ENCODE data around the gene TAF4B.
"Not testable (repeated sequence)": the region's sequence is repeated elsewhere in the genome, so short reads cannot be mapped to it uniquely, and the experiment has no call there.

Gene TAF4B

GRCh38 chr18:26432651-26433424 is 206.6 kb downstream of the TAF4B start:
- DNase-seq = no peak

GRCh38 chr18:26434887-26435286 is 208.6 kb downstream of the TAF4B start:
- no peak for DNase-seq

GRCh38 chr18:26435415-26436095 is 209.3 kb downstream of the TAF4B start:
- no peak for DNase-seq

- no peak for DNase-seq
These were observed 210.2 kb downstream of the TAF4B start for GRCh38 chr18:26436176-26437051.

- DNase-seq = not testable (repeated sequence)
These were observed 211.4 kb downstream of the TAF4B start for GRCh38 chr18:26437634-26438033.

- DNase-seq = no peak
These were observed 212.7 kb downstream of the TAF4B start for GRCh38 chr18:26438980-26439379.

GRCh38 chr18:26439537-26439936 is 213.3 kb downstream of the TAF4B start:
- no peak for DNase-seq

GRCh38 chr18:26440644-26441043 is 214.4 kb downstream of the TAF4B start:
- DNase-seq = no peak
